Epithelial cell of umbilical artery (primary cell): ENCODE measurements around the gene SEC22C. TPM values are rescaled to one million over a fixed set of nuclear protein-coding genes. Genes with fewer than 3 reads are reported as not detected.

Source experiments
- total RNA-seq: library from RNA; depleted of rRNA; stranded (reverse); fragments of >200 nt; gene quantifications from 2 replicates; pipeline ENCODE4 v1.2.3, GENCODE V29; 2014

SEC22C gene, protein sequence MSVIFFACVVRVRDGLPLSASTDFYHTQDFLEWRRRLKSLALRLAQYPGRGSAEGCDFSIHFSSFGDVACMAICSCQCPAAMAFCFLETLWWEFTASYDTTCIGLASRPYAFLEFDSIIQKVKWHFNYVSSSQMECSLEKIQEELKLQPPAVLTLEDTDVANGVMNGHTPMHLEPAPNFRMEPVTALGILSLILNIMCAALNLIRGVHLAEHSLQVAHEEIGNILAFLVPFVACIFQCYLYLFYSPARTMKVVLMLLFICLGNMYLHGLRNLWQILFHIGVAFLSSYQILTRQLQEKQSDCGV
- total RNA-seq = 67.2 and 101 TPM in 2 replicates

GRCh38 chr3:42581709-42582473, at the start of gene SEC22C:
SEC22C (minus strand) TSS chr3:42581967; CDS start chr3:42569046, 12,921 bp downstream.

GRCh38 chr3:42600111-42600957, 18.6 kb upstream of the SEC22C start, which contains the start of gene NKTR:
NKTR (plus strand) TSS chr3:42600686; CDS start chr3:42601007, 321 bp downstream.

GRCh38 chr3:42502429-42503250, 79.1 kb downstream of the SEC22C start, which contains the start of gene VIPR1:
VIPR1 (plus strand) TSS chr3:42502643; CDS start chr3:42502736, 93 bp downstream.

Other genes with a start within 250 kb of the SEC22C start
- gene LYZL4, start 171.4 kb downstream of the SEC22C start, total RNA-seq = not detected in 2 replicates
- 0.32 and 0.46 TPM in 2 replicates for gene VIPR1, start 79.3 kb downstream of the SEC22C start, total RNA-seq
- 39.6 and 49.7 TPM in 2 replicates for gene SS18L2, start 8.9 kb upstream of the SEC22C start, total RNA-seq
- gene NKTR, start 18.7 kb upstream of the SEC22C start, total RNA-seq = 40.3 and 61.4 TPM in 2 replicates
- 12.2 and 13.6 TPM in 2 replicates for gene ZBTB47, start 71.7 kb upstream of the SEC22C start, total RNA-seq
- gene KLHL40, start 103.6 kb upstream of the SEC22C start, total RNA-seq = not detected in 2 replicates
- not detected in 2 replicates for gene HHATL, start 120.8 kb upstream of the SEC22C start, total RNA-seq
- gene CCDC13, start 191.3 kb upstream of the SEC22C start, total RNA-seq = 1.3 TPM in 1 of 2 replicates, not detected in the other
- 193 and 197 TPM in 2 replicates for gene HIGD1A, start 222.5 kb upstream of the SEC22C start, total RNA-seq
- not detected in 2 replicates for gene ACKR2, start 227.5 kb upstream of the SEC22C start, total RNA-seq